ENCODE measurements around the gene VPS33A. TPM values are rescaled to one million over a fixed set of nuclear protein-coding genes. Genes with fewer than 3 reads are reported as not detected.

VPS33A gene
- total RNA-seq, 1 donor from 2014 or later: 34.3 TPM

DNA sequence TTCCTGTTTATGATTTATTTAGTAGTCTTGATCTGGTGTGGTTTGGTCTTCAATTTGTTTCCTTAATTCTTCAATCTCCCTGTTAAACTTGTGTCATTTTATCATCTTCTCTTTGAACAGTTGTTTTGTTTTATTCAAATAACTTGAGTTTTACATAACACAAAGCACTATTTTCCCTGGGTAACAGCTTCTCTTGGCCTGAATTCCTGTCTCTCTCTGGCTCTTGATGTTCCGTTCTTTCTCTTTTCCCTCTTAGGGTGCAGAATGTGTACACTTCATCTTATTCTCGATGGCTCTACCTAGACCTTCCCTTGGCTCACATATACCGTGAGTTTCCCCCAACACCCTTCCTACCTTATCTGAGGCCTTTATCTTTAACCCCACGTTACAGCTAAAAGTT lies 36.8 kb upstream of the VPS33A start:
- no peaks in the 10 kb centered on the region for H3K4me1 ChIP-seq (ENCODE audit: insufficient read depth, low read length)
- no peaks in the 10 kb centered on the region for H3K9me3 Mint-ChIP-seq (ENCODE audit: unreplicated experiment)
- H3K27ac Mint-ChIP-seq (ENCODE audit: unreplicated experiment): no peak overlapping the region
- H3K4me3 ChIP-seq (ENCODE audit: insufficient read depth, low read depth, low read length): no peak overlapping the region
- H3K9me3 ChIP-seq (ENCODE audit: insufficient read depth, low read depth, low read length): no peaks in the 10 kb centered on the region
- H3K9ac ChIP-seq (ENCODE audit: low read length): no peak overlapping the region
- no peak overlapping the region for H3K4me2 ChIP-seq (ENCODE audit: low read length)
- H3K4me1 Mint-ChIP-seq (ENCODE audit: low read depth, unreplicated experiment): no peaks in the 10 kb centered on the region
- TF ChIP-seq EZH2 (IDR thresholded peaks at IDR 0.05; ENCODE audit: insufficient read depth, low read length): no peak
- TF ChIP-seq, protein P1, sequence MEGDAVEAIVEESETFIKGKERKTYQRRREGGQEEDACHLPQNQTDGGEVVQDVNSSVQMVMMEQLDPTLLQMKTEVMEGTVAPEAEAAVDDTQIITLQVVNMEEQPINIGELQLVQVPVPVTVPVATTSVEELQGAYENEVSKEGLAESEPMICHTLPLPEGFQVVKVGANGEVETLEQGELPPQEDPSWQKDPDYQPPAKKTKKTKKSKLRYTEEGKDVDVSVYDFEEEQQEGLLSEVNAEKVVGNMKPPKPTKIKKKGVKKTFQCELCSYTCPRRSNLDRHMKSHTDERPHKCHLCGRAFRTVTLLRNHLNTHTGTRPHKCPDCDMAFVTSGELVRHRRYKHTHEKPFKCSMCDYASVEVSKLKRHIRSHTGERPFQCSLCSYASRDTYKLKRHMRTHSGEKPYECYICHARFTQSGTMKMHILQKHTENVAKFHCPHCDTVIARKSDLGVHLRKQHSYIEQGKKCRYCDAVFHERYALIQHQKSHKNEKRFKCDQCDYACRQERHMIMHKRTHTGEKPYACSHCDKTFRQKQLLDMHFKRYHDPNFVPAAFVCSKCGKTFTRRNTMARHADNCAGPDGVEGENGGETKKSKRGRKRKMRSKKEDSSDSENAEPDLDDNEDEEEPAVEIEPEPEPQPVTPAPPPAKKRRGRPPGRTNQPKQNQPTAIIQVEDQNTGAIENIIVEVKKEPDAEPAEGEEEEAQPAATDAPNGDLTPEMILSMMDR (IDR thresholded peaks at IDR 0.05; ENCODE audit: insufficient read depth, low read depth, low read length): no peak
- DNase-seq (ENCODE audit: low read depth) (no peak), FAIRE-seq (no peak)
- H4K20me1 ChIP-seq (ENCODE audit: insufficient read depth, low read length): no peaks in the 10 kb centered on the region
- no peak overlapping the region for H3K27ac ChIP-seq (ENCODE audit: low read depth, low read length)
- no peaks in the 10 kb centered on the region for H3K27me3 ChIP-seq (ENCODE audit: insufficient read depth, low read length)
- H3K79me2 ChIP-seq (ENCODE audit: insufficient read depth, low read length): no peaks in the 10 kb centered on the region
- no peaks in the 10 kb centered on the region for H3K27me3 Mint-ChIP-seq (ENCODE audit: low read depth, unreplicated experiment)
- H3K4me3 Mint-ChIP-seq (ENCODE audit: unreplicated experiment): no peak overlapping the region
- no peak overlapping the region for H2AFZ ChIP-seq (ENCODE audit: low read depth, low read length)
- peaks cover 15% of the 10 kb centered on the region for H3K36me3 ChIP-seq (ENCODE audit: insufficient read depth, low read length)
- H3K36me3 Mint-ChIP-seq (ENCODE audit: low read depth, unreplicated experiment): peaks cover 17% of the 10 kb centered on the region

DNA sequence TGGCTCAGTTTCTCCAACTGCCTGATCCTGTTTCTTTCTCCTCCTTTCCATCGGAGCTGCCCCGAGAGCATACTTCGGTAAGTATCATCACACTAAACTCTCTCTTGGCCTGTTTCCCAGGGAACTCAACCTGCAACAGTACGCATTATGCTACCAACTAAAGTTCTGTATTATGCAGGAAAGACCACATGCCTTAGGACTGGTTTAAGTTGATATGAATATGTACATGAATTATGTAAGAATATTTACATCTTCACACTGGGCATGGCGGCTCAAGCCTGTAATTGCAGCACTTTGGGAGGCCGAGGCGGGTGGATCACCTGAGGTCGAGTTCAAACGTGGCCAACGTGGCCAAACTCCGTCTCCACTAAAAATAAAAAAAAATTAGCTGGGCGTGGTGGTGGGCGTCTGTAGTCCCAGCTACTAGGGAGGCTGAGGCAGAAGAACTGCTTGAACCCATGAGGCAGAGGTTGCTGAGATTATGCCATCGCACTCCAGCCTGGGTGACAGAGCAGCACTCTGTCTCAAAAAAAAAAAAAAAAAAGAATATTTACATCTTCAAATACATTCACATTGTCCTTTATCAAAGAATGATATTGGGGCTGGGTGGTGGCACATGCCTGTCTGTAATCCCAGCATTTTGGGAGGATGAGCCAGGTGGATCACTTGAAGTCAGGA lies 31.9 kb upstream of the VPS33A start:
- no peaks in the 10 kb centered on the region for H3K79me2 ChIP-seq (ENCODE audit: insufficient read depth, low read length)
- H3K9me3 Mint-ChIP-seq (ENCODE audit: unreplicated experiment): no peaks in the 10 kb centered on the region
- no peak overlapping the region for H3K9ac ChIP-seq (ENCODE audit: low read length)
- no peak overlapping the region for H2AFZ ChIP-seq (ENCODE audit: low read depth, low read length)
- no peak for DNase-seq (ENCODE audit: low read depth)
- no peak overlapping the region for H3K4me3 Mint-ChIP-seq (ENCODE audit: unreplicated experiment)
- no peaks in the 10 kb centered on the region for H4K20me1 ChIP-seq (ENCODE audit: insufficient read depth, low read length)
- TF ChIP-seq, protein P1 (IDR thresholded peaks at IDR 0.05; ENCODE audit: insufficient read depth, low read depth, low read length): no peak
- no peak for TF ChIP-seq EZH2 (IDR thresholded peaks at IDR 0.05; ENCODE audit: insufficient read depth, low read length)
- H3K27me3 ChIP-seq (ENCODE audit: insufficient read depth, low read length): no peaks in the 10 kb centered on the region
- no peak overlapping the region for H3K4me2 ChIP-seq (ENCODE audit: low read length)
- H3K27me3 Mint-ChIP-seq (ENCODE audit: low read depth, unreplicated experiment): no peaks in the 10 kb centered on the region
- peaks cover 15% of the 10 kb centered on the region for H3K36me3 Mint-ChIP-seq (ENCODE audit: low read depth, unreplicated experiment)
- H3K4me3 ChIP-seq (ENCODE audit: insufficient read depth, low read depth, low read length): no peak overlapping the region
- H3K27ac ChIP-seq (ENCODE audit: low read depth, low read length): no peak overlapping the region
- FAIRE-seq: no peak
- H3K4me1 Mint-ChIP-seq (ENCODE audit: low read depth, unreplicated experiment): no peaks in the 10 kb centered on the region
- no peak overlapping the region for H3K27ac Mint-ChIP-seq (ENCODE audit: unreplicated experiment)
- H3K4me1 ChIP-seq (ENCODE audit: insufficient read depth, low read length): no peaks in the 10 kb centered on the region
- no peaks in the 10 kb centered on the region for H3K9me3 ChIP-seq (ENCODE audit: insufficient read depth, low read depth, low read length)
- peaks cover 23% of the 10 kb centered on the region for H3K36me3 ChIP-seq (ENCODE audit: insufficient read depth, low read length)

DNA sequence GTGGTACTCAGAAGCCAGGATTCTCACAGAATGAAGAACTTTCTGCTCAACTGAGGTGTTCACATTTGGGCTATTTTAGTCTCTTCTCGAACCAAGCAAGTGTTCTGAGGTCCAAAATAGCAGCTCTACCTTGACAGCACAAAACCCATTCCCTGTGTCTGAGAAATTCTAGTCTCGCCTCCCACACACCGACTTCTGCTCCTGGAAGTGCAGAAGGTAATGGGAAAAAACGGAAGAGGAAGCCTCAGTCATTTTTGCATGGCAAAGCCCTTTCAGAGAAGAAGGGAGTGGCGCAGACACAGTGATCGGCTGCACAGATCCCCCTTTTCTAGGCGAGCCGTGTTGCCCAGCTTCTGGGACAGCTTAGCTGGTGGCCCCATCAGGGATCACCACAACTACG lies 31.2 kb upstream of the VPS33A start:
- no peak overlapping the region for H3K27ac Mint-ChIP-seq (ENCODE audit: unreplicated experiment)
- Histone ChIP-seq H3K9me3 (ENCODE audit: insufficient read depth, low read depth, low read length) (no peaks in the 10 kb centered on the region), H3K4me1 (ENCODE audit: insufficient read depth, low read length) (no peaks in the 10 kb centered on the region), H3K27me3 (ENCODE audit: insufficient read depth, low read length) (no peaks in the 10 kb centered on the region), H3K27ac (ENCODE audit: low read depth, low read length) (no peak overlapping the region), H3K79me2 (ENCODE audit: insufficient read depth, low read length) (no peaks in the 10 kb centered on the region), H3K4me3 (ENCODE audit: insufficient read depth, low read depth, low read length) (no peak overlapping the region), H4K20me1 (ENCODE audit: insufficient read depth, low read length) (no peaks in the 10 kb centered on the region), H2AFZ (ENCODE audit: low read depth, low read length) (no peak overlapping the region), H3K4me2 (ENCODE audit: low read length) (no peak overlapping the region), H3K9ac (ENCODE audit: low read length) (no peak overlapping the region), H3K36me3 (ENCODE audit: insufficient read depth, low read length) (peaks cover 23% of the 10 kb centered on the region)
- H3K9me3 Mint-ChIP-seq (ENCODE audit: unreplicated experiment): no peaks in the 10 kb centered on the region
- DNase-seq (ENCODE audit: low read depth) (no peak), FAIRE-seq (no peak)
- TF ChIP-seq EZH2 (IDR thresholded peaks at IDR 0.05; ENCODE audit: insufficient read depth, low read length): no peak
- TF ChIP-seq, protein P1 (IDR thresholded peaks at IDR 0.05; ENCODE audit: insufficient read depth, low read depth, low read length): no peak
- H3K4me3 Mint-ChIP-seq (ENCODE audit: unreplicated experiment): no peak overlapping the region
- H3K27me3 Mint-ChIP-seq (ENCODE audit: low read depth, unreplicated experiment): no peaks in the 10 kb centered on the region
- H3K4me1 Mint-ChIP-seq (ENCODE audit: low read depth, unreplicated experiment): no peaks in the 10 kb centered on the region
- peaks cover 15% of the 10 kb centered on the region for H3K36me3 Mint-ChIP-seq (ENCODE audit: low read depth, unreplicated experiment)

Data from astrocyte (in vitro differentiated cells and primary cell).